HepG2 (cell line): Measurements from ENCODE around the gene LRIT2.

ENCODE experiments used
- AFF4 ChIP-seq: sonication (generic); formaldehyde crosslinking; IDR thresholded peaks from 2 replicates; pipeline ENCODE4 v1.4.0; 2020; ENCODE audit warnings: missing genetic modification reagents
- EP300 ChIP-seq, 3 experiments: sonication (generic) in 1 of 3; formaldehyde crosslinking in 1 of 3; IDR thresholded peaks; 2 replicates each; pipeline versions ENCODE4 v1.5.1 to v1.6.1; 2011 to 2020; ENCODE audit warnings: low read depth in 2 of 3, low read length in 2 of 3, borderline replicate concordance in 1 of 3, improper control_type of control experiment in 1 of 3, mild to moderate bottlenecking in 1 of 3, missing genetic modification reagents in 1 of 3, moderate library complexity in 1 of 3
- MAZ ChIP-seq, 2 experiments: sonication (generic) in 1 of 2; formaldehyde crosslinking in 1 of 2; IDR thresholded peaks; 2 replicates each; pipeline versions ENCODE4 v1.5.0 to v1.6.1; 2012 to 2020; ENCODE audit warnings: low read depth in 2 of 2, mild to moderate bottlenecking in 2 of 2, borderline replicate concordance in 1 of 2, improper control_type of control experiment in 1 of 2, low read length in 1 of 2, missing genetic modification reagents in 1 of 2, moderate library complexity in 1 of 2
- NONO ChIP-seq, 2 experiments: fragments of 450-650 bp in 1 of 2; sonication (generic) in 1 of 2; formaldehyde crosslinking in 1 of 2; IDR thresholded peaks in 1 of 2; conservative IDR thresholded peaks in 1 of 2; 2 replicates each; pipeline versions ENCODE4 v1.6.1 to v1.8.0; 2017 to 2022; ENCODE audit warnings: mild to moderate bottlenecking in 1 of 2, missing genetic modification reagents in 1 of 2, moderate library complexity in 1 of 2
- SOX13 ChIP-seq, 3 experiments: fragments of 450-650 bp in 1 of 3; sonication (generic) in 1 of 3; formaldehyde crosslinking in 1 of 3; IDR thresholded peaks in 2 of 3; conservative IDR thresholded peaks in 1 of 3; 2 replicates each; pipeline versions ENCODE4 v1.5.0 to v1.6.1; 2016 to 2020; ENCODE audit warnings: antibody characterized with exemption in 1 of 3, mild to moderate bottlenecking in 1 of 3, missing compliant biosample characterization in 1 of 3, missing genetic modification reagents in 1 of 3, moderate library complexity in 1 of 3
- THRA ChIP-seq: sonication (generic); formaldehyde crosslinking; IDR thresholded peaks from 2 replicates; pipeline ENCODE4 v1.4.0; 2020; ENCODE audit warnings: missing genetic modification reagents, borderline replicate concordance
- ZNF275 ChIP-seq: sonication (generic); formaldehyde crosslinking; IDR thresholded peaks from 2 replicates; pipeline ENCODE4 v1.8.0; 2022; ENCODE audit warnings: missing genetic modification reagents, mild to moderate bottlenecking, inconsistent platforms, borderline replicate concordance
- ZNF512 ChIP-seq: sonication (generic); formaldehyde crosslinking; IDR thresholded peaks from 2 replicates; pipeline ENCODE4 v1.4.0; 2020; ENCODE audit warnings: mild to moderate bottlenecking, missing genetic modification reagents

GRCh38 chr10:84205853-84206525 is 19.4 kb downstream of the LRIT2 start:
- no peak for TF ChIP-seq AFF4 (CRISPR knock-in tag)
- TF ChIP-seq NONO (IDR thresholded peaks at IDR 0.05) = no peak
- no peak for TF ChIP-seq NONO (CRISPR knock-in tag; conservative IDR thresholded peaks at IDR 0.05)
- TF ChIP-seq MAZ (IDR thresholded peaks at IDR 0.05; ENCODE audit: borderline replicate concordance, low read depth, low read length) = no peak
- TF ChIP-seq MAZ (CRISPR knock-in tag; IDR thresholded peaks at IDR 0.05; ENCODE audit: low read depth) = no peak
- TF ChIP-seq THRA (CRISPR knock-in tag) = no peak
- no peak for TF ChIP-seq ZNF512 (CRISPR knock-in tag)
- TF ChIP-seq SOX13 (IDR thresholded peaks at IDR 0.05) = no peak
- no peak for TF ChIP-seq SOX13 (CRISPR knock-in tag; conservative IDR thresholded peaks at IDR 0.05 in 1 of 2, IDR thresholded peaks at IDR 0.05 in 1 of 2)
- no peak for TF ChIP-seq ZNF275 (CRISPR knock-in tag)
- TF ChIP-seq EP300 (IDR thresholded peaks at IDR 0.05; ENCODE audit: low read depth in 2 of 2, low read length in 2 of 2) = no peak
- TF ChIP-seq EP300 (CRISPR knock-in tag; IDR thresholded peaks at IDR 0.05; ENCODE audit: borderline replicate concordance) = no peak
